K562 (cell line): ENCODE data around the gene SND1. TPM values are rescaled to one million over a fixed set of nuclear protein-coding genes. Genes with fewer than 3 reads are reported as not detected.
A peak's percentile ranks its signal among the peaks of the same experiment; 100 is the strongest.

Source experiments
- ATAC-seq: fragments of 200-7000 bp; cut with Tn5 transposase; 3 replicates; pipeline ENCODE4 v1.9.1; 2020; ENCODE audit warnings: moderate library complexity
- BruUV-seq: library from RNA; stranded (reverse); fragments of 400-500 nt; replicated peaks from 2 replicates; lab custom pipeline; 2021; lab: Mats Ljungman, UMichigan
- CTCF ChIA-PET: fragments of 300-600 bp; formaldehyde crosslinking; extraction: SDS; loops from one replicate; lab custom pipeline; 2021; ENCODE audit warnings: low intra/inter-chr PET ratio; lab: Yijun Ruan, JAX
- POLR2A ChIA-PET: fragments of 300-600, 350-650 bp; sonication (Branson Sonifier 250); formaldehyde crosslinking; extraction: SDS; loops from one replicate; lab custom pipeline; 2021; ENCODE audit warnings: antibody characterized with exemption, inconsistent platforms; lab: Yijun Ruan, JAX
- DNase-seq, 4 experiments: peaks; one replicate each; pipeline versions ENCODE4 v3.0.0 to v3.0.0-alpha.2; 2011 to 2018; ENCODE audit warnings: low spot score in 3 of 4, mixed read lengths in 3 of 4; ENCODE audit errors: extremely low read depth in 1 of 4
- FAIRE-seq: peaks from 2 replicates; lab custom pipeline; 2011; peaks lifted over from hg19 to GRCh38; lab: Jason Lieb, UNC
- H2AFZ ChIP-seq: 2 replicates; pipeline ENCODE4 v1.6.0; 2011; ENCODE audit warnings: low read depth, low read length, control low read depth, inconsistent platforms
- H3K27ac ChIP-seq: fragments of 200-600 bp; 3 replicates; pipeline ENCODE4 v1.8.0; 2011; ENCODE audit warnings: low read depth, mild to moderate bottlenecking, control low read depth, inconsistent platforms, low read length, moderate library complexity, mixed read lengths; ENCODE audit errors: extremely low read depth
- H3K27me3 ChIP-seq, 2 experiments: fragments of 300-600 bp in 1 of 2; 2 replicates in 1 of 2; 3 replicates in 1 of 2; pipeline versions ENCODE4 v1.6.0 to v1.8.0; 2011; ENCODE audit warnings: inconsistent platforms in 2 of 2, low read length in 2 of 2, mild to moderate bottlenecking in 1 of 2, mixed read lengths in 1 of 2, moderate library complexity in 1 of 2; ENCODE audit not compliant: control insufficient read depth in 2 of 2, insufficient read depth in 2 of 2
- H3K36me3 ChIP-seq: fragments of 300-600 bp; 3 replicates; pipeline ENCODE4 v1.8.0; 2011; ENCODE audit warnings: mild to moderate bottlenecking, low read length, inconsistent platforms; ENCODE audit not compliant: control insufficient read depth, insufficient read depth
- H3K4me1 ChIP-seq, 2 experiments: fragments of 200-600 bp in 1 of 2; replicated peaks in 1 of 2; 2 replicates in 1 of 2; 3 replicates in 1 of 2; pipeline versions ENCODE4 v1.5.1 to v1.8.0; 2011; ENCODE audit warnings: inconsistent platforms in 2 of 2, low read length in 2 of 2, mild to moderate bottlenecking in 1 of 2, mixed read lengths in 1 of 2, moderate library complexity in 1 of 2; ENCODE audit not compliant: control insufficient read depth in 2 of 2, insufficient read depth in 2 of 2
- H3K4me2 ChIP-seq: 2 replicates; pipeline ENCODE4 v1.6.1; 2011; ENCODE audit warnings: low read length, control low read depth, inconsistent platforms, mixed read lengths; ENCODE audit not compliant: insufficient read depth
- H3K4me3 ChIP-seq: fragments of 200-600 bp; sonication (generic), shearing (Covaris generic); 2 replicates; pipeline ENCODE4 v1.5.1; 2016; ENCODE audit warnings: control low read depth, inconsistent platforms
- H3K79me2 ChIP-seq: fragments of 200-600 bp; 3 replicates; pipeline ENCODE4 v1.8.0; 2011; ENCODE audit warnings: low read length, inconsistent platforms; ENCODE audit not compliant: control insufficient read depth, insufficient read depth
- H3K9ac ChIP-seq, 2 experiments: 2 replicates each; pipeline versions ENCODE4 v1.6.0 to v1.6.1; 2011; ENCODE audit warnings: low read depth in 2 of 2, low read length in 2 of 2, control low read depth in 1 of 2, inconsistent platforms in 1 of 2, mild to moderate bottlenecking in 1 of 2, mixed read lengths in 1 of 2; ENCODE audit not compliant: insufficient read depth in 1 of 2
- H3K9me1 ChIP-seq: one replicate; pipeline ENCODE4 v1.6.0; 2011; ENCODE audit warnings: inconsistent platforms, mild to moderate bottlenecking, low read length, moderate library complexity; ENCODE audit not compliant: control insufficient read depth, insufficient read depth
- H3K9me3 ChIP-seq: replicated peaks from 2 replicates; pipeline ENCODE4 v1.5.1; 2011; ENCODE audit warnings: low read depth, low read length, inconsistent platforms; ENCODE audit not compliant: control insufficient read depth, insufficient read depth
- H4K20me1 ChIP-seq: replicated peaks from 2 replicates; pipeline ENCODE4 v1.6.1; 2011; ENCODE audit warnings: low read length, inconsistent platforms, mixed read lengths; ENCODE audit not compliant: control insufficient read depth, insufficient read depth
- BMI1 ChIP-seq: fragments of 150-350 bp; IDR thresholded peaks from 2 replicates; pipeline ENCODE4 v1.6.1; 2014; ENCODE audit warnings: low read length
- CREM ChIP-seq: IDR thresholded peaks from 2 replicates; pipeline ENCODE4 v1.6.1; 2014; ENCODE audit warnings: antibody characterized with exemption, low read depth
- ETV1 ChIP-seq: fragments of 450-650 bp; conservative IDR thresholded peaks from 2 replicates; pipeline ENCODE4 v1.6.1; 2016; ENCODE audit warnings: missing genetic modification characterization, control low read depth, low read depth, missing compliant biosample characterization
- FOSL1 ChIP-seq: fragments of 200-800 bp; sonication (Bioruptor generic); conservative IDR thresholded peaks from 2 replicates; pipeline ENCODE4 v1.6.1; 2016; ENCODE audit warnings: missing genetic modification characterization, missing compliant biosample characterization
- ILK ChIP-seq: fragments of 450-650 bp; IDR thresholded peaks from 2 replicates; pipeline ENCODE4 v1.6.1; 2016; ENCODE audit warnings: missing genetic modification characterization, low read depth, mild to moderate bottlenecking, missing compliant biosample characterization, moderate library complexity, borderline replicate concordance
- KDM1A ChIP-seq, 2 experiments: fragments of 450-650 bp; IDR thresholded peaks; 2 replicates each; pipeline ENCODE4 v1.6.1; 2016; ENCODE audit warnings: mild to moderate bottlenecking in 2 of 2
- MCM5 ChIP-seq: fragments of 450-650 bp; IDR thresholded peaks from 2 replicates; pipeline ENCODE4 v1.6.1; 2016; ENCODE audit warnings: low read depth
- MEIS2 ChIP-seq: fragments of 450-650 bp; IDR thresholded peaks from 2 replicates; pipeline ENCODE4 v1.6.1; 2014; ENCODE audit warnings: mild to moderate bottlenecking; ENCODE audit not compliant: partially characterized antibody
- MXD1 ChIP-seq: fragments of 250-450 bp; sonication (Bioruptor Pico); IDR thresholded peaks from 2 replicates; pipeline ENCODE4 v1.8.0; 2021; ENCODE audit warnings: borderline replicate concordance, mild to moderate bottlenecking, moderate library complexity; ENCODE audit not compliant: poor library complexity, severe bottlenecking
- NELFE ChIP-seq: IDR thresholded peaks from 2 replicates; pipeline ENCODE4 v1.6.1; 2011; ENCODE audit warnings: mild to moderate bottlenecking; ENCODE audit not compliant: insufficient read depth, insufficient read length
- NR0B1 ChIP-seq: fragments of 450-650 bp; IDR thresholded peaks from one replicate; pipeline ENCODE4 v1.6.1; 2018; ENCODE audit warnings: mild to moderate bottlenecking, moderate library complexity; ENCODE audit not compliant: partially characterized antibody
- PHF8 ChIP-seq: fragments of 200-600 bp; sonication (generic); IDR thresholded peaks from 2 replicates; pipeline ENCODE4 v1.6.1; 2012; ENCODE audit warnings: mixed run types, mild to moderate bottlenecking, inconsistent platforms, low read length, moderate library complexity, borderline replicate concordance
- PRPF4 ChIP-seq: fragments of 200-400 bp; formaldehyde crosslinking; IDR thresholded peaks from one replicate; pipeline ENCODE4 v1.6.1; 2017; ENCODE audit warnings: low read length, low read depth, mild to moderate bottlenecking; ENCODE audit not compliant: insufficient read depth, poor library complexity, severe bottlenecking
- SMARCB1 ChIP-seq: IDR thresholded peaks from 2 replicates; pipeline ENCODE4 v1.6.1; 2011; ENCODE audit warnings: improper control_type of control experiment, low read depth; ENCODE audit not compliant: insufficient read length
- TAL1 ChIP-seq: fragments of 450-650 bp; IDR thresholded peaks from 2 replicates; pipeline ENCODE4 v1.6.1; 2016; ENCODE audit warnings: mild to moderate bottlenecking
- TOE1 ChIP-seq, 2 experiments: fragments of 450-650 bp in 1 of 2; sonication (generic) in 1 of 2; formaldehyde crosslinking in 1 of 2; IDR thresholded peaks; 2 replicates each; pipeline versions ENCODE4 v1.7.1 to v1.8.0; 2016 to 2022; ENCODE audit warnings: borderline replicate concordance in 2 of 2, mild to moderate bottlenecking in 2 of 2, antibody characterized with exemption in 1 of 2, inconsistent platforms in 1 of 2, low read depth in 1 of 2, missing genetic modification reagents in 1 of 2, moderate library complexity in 1 of 2
- ZNF274 ChIP-seq: IDR thresholded peaks from 2 replicates; pipeline ENCODE4 v1.6.1; 2011; ENCODE audit warnings: low read depth, mild to moderate bottlenecking, low read length, moderate library complexity, borderline replicate concordance
- WGBS: fragments of 100-300 bp; shearing (Covaris generic); methylation state at CpG from one replicate; pipeline ENCODE4 v1.1.6; 2016; ENCODE audit warnings: low coverage, mixed read lengths; ENCODE audit not compliant: insufficient coverage; ENCODE audit errors: missing lambda C conversion rate; 5-methylcytosine and 5-hydroxymethylcytosine counted together
- in situ Hi-C: fragments of 300-500 bp; cut with MboI; formaldehyde crosslinking; loops from 4 replicates; pipeline ENCODE4 v1.15.0; 2018; ENCODE audit warnings: inconsistent platforms, mixed read lengths
- intact Hi-C: fragments of 100-400 bp; cut with micrococcal nuclease; formaldehyde crosslinking; loops from 2 replicates; pipeline ENCODE4 v1.14.2; 2022
- polyA plus RNA-seq, 8 experiments: library from polyadenylated mRNA; depleted of rRNA in 4 of 8; stranded (reverse) in 5 of 8; unstranded in 3 of 8; fragments of >200 nt; fragmentation: Nextera tagmentation in 2 of 8; fragmentation: Illumina TruSeq in 1 of 8; extraction: Ambion mirVana in 2 of 8; extraction: Trizol in 1 of 8; gene quantifications; 2 replicates each; pipeline versions ENCODE4 v1.2.1 to v1.2.3, GENCODE V29; 2011 to 2014; ENCODE audit warnings: inconsistent platforms in 1 of 8, missing spikeins in 1 of 8
- total RNA-seq, 7 experiments: library from RNA; depleted of rRNA in 6 of 7; stranded (reverse); fragments of >200 nt in 6 of 7; fragmentation: Illumina TruSeq in 2 of 7; extraction: Trizol in 2 of 7; gene quantifications; 2 replicates each; pipeline versions ENCODE4 v1.2.1 to v1.2.3, GENCODE V29; 2011 to 2021; ENCODE audit warnings: low replicate concordance in 1 of 7

The SND1 gene
- total and polyA plus RNA-seq, 9 of the 15 experiments (the other 6 are each of a cell fraction or from before 2014, with no cell fraction given), result 46.5 to 307 (median 191) TPM

GRCh38 chr7:127887096-127887495 lies 235.1 kb downstream of the SND1 start (continued):
- no peak for TF ChIP-seq FOSL1 (tag)

- Histone ChIP-seq H3K4me3 (no peak overlapping the region), H4K20me1 (peaks cover 4% of the 10 kb centered on the region), H3K4me1 (peaks cover 38 to 72% of the 10 kb centered on the region in 2 experiments), H3K9me1 (peaks cover 9% of the 10 kb centered on the region), H2AFZ (no peak overlapping the region), H3K9ac (peak overlapping the region in 1 of 2 experiments; percentile 5; a peak in 1 of 4 replicates), H3K27me3 (no peaks in the 10 kb centered on the region), H3K27ac (no peak overlapping the region), H3K36me3 (peaks cover 61% of the 10 kb centered on the region), H3K9me3 (no peaks in the 10 kb centered on the region), H3K4me2 (peak overlapping the region; percentile 14; the same call in 1 of the 2 replicates), H3K79me2 (peaks cover 35% of the 10 kb centered on the region)
- 5% methylated on average over 3 of the region's 3 CpGs for WGBS
- ATAC-seq (peak; percentile 6), DNase-seq (peak in 3 of 4 experiments; percentile 62 to 76 (median 68)), FAIRE-seq (peak; percentile 65)
- in situ Hi-C loops (no loop called here), intact Hi-C loops (no loop called here)
- POLR2A ChIA-PET, result no interaction called here
- no TSS peak for BruUV-seq
- CTCF ChIA-PET, result no interaction called here
- TF ChIP-seq TOE1 (IDR thresholded peaks at IDR 0.05; ENCODE audit: borderline replicate concordance) (no peak), TOE1 (CRISPR knock-in tag; IDR thresholded peaks at IDR 0.05; ENCODE audit: borderline replicate concordance, low read depth) (no peak), NR0B1 (no peak), PHF8 (no peak), PRPF4 (no peak), ZNF274 (no peak), BMI1 (no peak), CREM (peak; percentile 61), SMARCB1 (no peak), TAL1 (peak; percentile 69), ETV1 (tag) (0 out of 2 replicates have a peak, but pooled peaks have one; percentile 21), MEIS2 (no peak), NELFE (no peak), MXD1 (CRISPR knock-in tag) (peak; percentile 9), MCM5 (no peak), KDM1A (IDR thresholded peaks at IDR 0.05) (peak; percentile 19 to 24; a peak in 1 of 4 replicates), ILK (tag) (no peak)
Measured at GRCh38 chr7:127887631-127888030, 235.6 kb downstream of the SND1 start.
